Activated T-cell treated with anti-CD3 and anti-CD28 coated beads for 48 hours (primary cell): ENCODE results near the gene MICAL3.
"Not testable (repeated sequence)": the region's sequence is repeated elsewhere in the genome, so short reads cannot be mapped to it uniquely, and the experiment has no call there.

ENCODE experiments used
- DNase-seq: peaks from one replicate; pipeline ENCODE4 v3.0.0-alpha.2; 2020; ENCODE audit warnings: low read depth

The MICAL3 gene

DNA sequence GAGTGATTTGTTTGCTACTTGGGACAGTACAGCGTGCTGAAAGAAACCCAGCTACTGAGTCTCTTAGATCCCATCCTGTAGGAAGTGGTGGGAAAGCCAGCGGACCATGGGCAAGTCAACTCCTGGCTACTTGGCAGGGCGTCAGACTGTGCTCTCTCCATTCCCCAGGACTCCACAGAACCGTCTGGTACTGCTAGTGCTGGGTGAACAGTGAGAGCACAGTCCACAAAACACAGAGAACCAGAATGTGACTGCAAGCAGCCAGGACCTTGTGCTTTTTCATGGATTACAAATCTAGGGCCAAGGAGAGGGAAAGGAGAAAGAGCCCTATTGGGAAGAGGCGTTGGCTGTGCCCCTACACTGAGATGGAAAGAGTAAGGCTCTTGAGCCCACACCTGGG, 260.3 kb downstream of the MICAL3 start:
- DNase-seq: no peak

DNA sequence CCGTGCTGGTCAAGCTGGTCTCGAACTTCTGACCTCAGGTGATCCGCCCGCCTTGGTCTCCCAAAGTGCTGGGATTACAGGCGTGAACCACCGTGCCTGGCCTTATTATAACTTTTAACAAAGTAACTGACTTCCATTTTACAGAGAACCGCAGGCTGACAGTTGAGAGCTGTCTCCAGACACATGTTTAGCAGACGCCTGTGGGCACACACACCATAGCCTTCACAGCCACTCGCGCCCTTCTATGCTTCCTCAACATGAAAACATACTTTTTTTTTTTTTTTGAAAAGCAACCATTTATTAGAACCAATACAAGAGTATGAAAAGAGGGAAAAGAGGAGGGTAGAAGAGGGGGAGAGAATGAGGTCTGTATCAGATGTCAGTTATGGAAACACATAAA, 260.9 kb downstream of the MICAL3 start:
- DNase-seq: not testable (repeated sequence)

DNA sequence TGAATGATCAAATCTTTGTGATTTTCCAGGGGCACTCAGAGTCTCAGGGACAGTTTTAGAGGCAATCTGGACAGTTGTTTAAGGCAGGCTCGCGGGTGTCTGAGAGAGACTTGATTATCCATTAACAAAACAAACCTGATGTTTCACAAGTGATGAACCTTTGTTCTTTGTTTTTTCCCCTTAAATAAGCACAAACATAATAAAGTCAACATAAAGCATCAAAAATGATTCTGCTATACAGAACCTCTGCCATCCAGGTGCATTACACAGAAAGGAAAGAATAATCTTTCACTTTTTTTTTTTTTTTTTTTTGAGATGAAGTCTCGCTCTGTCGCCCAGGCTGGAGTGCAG, 263.2 kb downstream of the MICAL3 start:
- DNase-seq: no peak

DNA sequence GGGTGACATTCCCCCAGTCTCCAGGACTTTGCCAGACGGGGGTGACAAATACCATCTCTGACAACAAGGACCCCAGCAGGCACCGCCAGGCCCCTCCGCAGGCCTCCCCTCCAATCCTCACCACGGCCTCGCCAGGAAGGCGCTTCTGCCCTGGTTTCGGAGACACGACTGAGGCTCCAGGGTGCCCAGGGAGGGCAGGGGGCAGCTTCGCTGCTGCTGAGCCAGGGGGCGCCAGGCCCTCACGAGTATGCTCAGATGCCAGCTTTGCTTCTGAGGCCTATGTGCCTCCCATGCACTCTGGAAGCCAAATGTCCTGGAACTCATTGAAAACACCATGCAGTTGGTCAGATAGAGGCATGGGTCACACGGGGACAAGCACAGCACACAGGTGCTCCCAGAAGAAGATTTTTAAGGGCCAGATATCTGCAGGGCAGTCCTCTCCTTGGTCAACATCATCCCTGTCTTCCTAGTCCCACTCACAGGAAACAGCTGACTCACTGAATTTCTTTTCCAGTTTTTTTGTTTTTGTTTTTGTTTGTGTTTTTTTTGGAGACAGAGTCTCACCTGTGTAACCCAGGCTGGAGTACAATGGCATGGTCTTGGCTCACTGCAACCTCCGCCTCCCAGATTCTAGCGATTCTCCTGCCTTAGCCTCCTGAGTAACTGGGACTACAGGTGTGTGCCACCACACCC, 270.0 kb downstream of the MICAL3 start:
- peak; percentile 22 for DNase-seq

DNA sequence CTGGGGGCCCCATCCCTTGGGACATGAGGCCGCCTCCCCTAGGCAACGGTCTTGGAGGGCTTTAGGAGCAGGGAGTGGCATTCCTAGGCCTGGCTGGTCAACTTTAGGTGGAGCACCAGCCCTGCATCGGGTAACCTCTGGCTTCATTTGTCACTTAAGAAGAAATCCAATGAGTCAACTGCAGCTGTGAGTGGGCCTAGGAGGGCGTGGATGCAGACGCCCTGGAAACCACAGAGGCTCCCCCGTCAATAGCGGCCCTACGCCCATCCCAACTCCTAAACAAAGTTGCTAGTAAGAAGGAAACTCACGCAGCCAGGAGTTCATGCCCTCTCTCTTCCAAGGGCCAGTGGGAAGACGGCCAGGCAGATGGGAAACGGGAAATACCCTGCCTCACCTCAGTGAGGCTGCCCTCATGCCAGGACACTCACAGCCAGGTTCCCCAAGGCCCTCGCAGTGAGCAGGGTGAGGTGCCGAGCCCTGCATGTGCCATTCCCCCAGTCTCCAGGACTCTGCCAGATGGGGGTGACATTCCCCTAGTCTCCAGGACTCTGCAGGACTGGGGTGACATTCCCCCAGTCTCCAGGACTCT, 270.9 kb downstream of the MICAL3 start:
- DNase-seq: no peak

DNA sequence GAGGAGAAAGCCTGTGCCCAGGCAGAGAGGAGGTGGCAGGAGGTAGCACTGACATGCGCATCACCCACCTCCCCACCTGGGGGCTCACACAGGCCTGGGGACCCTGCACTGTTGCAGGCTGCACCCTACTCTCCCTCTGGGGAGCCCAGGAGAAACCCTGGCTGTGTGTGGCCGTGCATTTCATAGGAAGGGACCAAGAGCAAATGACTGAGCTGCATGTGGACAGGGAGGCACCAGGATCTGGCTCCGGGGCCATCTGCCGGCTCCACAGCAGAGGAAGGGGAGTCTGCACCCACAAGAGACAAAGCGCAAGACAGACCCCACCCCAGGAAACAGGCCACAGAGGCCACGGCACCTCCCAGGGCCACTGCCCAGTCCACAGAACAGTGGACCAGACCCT, 272.8 kb downstream of the MICAL3 start:
- DNase-seq: no peak

DNA sequence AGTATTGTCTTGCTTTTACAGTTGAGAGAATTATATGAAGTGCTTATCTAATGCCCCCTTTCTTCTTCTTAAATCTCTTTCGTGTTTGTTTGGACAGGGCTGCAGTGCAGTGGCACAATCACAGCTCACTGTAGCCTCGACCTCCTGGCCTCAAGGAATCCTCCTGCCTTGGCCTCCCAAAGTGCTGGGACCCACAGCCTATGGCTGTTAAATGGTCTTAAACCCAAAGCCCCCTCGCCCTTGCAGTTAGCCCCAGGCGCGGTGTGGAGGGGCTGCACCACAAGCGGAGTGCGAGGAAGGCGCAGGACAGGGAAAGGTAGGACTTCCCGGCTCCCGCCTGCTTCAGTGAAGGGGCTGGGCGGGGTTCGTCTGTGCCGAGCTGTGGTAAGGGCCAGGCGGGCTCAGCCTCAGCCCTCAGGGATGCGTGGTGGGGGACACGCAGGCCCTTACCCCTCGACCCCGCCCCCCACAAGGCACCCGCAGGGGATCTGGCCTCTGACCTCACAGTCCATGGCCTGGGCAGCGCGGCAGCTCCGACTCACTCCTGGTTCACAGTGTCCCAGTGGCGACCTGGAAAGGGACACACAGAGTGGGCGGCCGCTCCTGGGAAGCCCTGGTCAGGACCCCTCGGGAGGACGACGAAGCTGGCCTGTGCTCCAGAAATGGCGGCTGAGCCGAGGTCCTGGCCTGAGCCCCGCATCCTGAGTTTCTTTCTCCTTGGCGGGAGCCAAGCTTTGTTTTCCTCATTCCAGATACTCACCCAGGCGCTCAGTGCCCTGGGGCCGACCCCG, 274.6 kb downstream of the MICAL3 start:
- DNase-seq: no peak

DNA sequence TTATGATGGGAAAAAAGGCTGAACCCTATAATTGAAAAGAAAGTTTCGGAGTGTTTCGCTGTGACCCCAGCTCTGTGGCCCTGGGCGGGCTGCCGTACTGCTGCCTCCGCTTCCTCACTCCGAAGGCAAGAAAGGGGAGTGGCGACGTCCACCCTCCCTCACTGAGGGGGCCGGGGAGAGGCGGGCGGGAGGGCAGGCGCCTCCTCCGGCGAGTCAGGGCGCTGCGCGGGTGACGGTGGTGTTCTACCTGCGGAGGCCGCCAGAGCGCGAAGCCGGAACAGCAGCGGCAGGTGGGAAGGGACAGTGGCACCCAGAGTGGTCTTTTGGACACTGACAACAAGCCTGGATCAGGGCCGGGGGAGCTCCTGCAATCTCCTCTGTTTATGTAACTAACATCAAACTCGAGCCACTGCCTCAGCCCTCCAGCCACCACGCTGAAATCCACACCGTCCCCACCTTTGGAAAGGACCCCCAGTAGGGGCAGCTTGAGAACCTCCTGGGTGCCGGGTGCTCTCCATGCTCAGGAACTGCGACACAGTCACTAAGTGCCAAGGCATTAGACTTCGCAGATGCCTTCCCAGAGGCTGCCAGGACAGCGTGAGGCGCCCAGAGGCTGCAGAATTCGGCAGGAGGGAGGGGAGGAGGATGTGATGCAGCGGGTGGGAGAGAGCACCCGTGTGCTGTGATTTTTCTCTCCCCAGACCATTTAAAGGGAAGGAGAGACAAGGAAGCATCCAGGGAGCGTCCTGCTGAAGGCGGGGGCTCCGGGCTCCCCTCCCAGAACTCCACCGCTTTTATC, 275.6 kb downstream of the MICAL3 start:
- no peak for DNase-seq

DNA sequence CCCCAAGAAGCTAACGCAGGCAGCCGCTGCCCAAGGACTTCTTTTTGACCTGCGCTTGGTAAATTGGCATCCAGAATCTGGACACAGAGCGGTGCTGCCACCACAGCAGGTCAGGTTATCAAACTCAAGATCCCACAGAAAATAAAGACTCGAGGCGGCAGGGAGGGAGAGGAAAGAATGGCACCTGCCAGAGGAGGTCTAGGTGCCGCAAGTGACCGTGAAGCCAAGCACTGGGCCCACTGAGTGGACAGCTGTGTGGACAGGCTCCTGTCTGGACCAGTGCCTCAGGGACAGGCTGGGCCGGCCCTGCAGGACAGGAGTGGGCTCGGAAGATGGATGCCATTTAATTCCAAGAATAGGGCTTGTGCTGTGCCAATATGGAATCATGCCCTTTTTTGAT, 277.4 kb downstream of the MICAL3 start:
- DNase-seq: no peak

DNA sequence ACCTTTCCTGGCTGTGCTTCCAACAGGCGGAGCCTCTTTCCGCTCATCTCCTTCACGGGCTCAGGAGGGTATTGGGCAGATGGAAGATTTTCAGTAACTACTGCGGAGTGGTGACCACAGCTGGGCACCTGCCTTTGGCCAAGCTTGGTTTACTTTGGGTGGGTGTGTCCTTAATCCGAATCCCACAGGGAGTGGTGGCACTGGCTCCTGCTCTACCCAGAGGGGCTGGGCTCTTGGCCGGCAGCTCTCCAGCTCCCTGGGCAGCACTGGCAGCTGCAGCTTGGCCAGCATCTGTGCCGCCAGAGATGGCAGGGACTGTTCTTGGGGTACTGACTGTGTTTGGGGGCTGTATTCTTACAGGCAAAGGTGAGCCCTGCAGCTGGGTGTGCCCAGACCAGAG, 279.9 kb downstream of the MICAL3 start:
- DNase-seq: no peak

DNA sequence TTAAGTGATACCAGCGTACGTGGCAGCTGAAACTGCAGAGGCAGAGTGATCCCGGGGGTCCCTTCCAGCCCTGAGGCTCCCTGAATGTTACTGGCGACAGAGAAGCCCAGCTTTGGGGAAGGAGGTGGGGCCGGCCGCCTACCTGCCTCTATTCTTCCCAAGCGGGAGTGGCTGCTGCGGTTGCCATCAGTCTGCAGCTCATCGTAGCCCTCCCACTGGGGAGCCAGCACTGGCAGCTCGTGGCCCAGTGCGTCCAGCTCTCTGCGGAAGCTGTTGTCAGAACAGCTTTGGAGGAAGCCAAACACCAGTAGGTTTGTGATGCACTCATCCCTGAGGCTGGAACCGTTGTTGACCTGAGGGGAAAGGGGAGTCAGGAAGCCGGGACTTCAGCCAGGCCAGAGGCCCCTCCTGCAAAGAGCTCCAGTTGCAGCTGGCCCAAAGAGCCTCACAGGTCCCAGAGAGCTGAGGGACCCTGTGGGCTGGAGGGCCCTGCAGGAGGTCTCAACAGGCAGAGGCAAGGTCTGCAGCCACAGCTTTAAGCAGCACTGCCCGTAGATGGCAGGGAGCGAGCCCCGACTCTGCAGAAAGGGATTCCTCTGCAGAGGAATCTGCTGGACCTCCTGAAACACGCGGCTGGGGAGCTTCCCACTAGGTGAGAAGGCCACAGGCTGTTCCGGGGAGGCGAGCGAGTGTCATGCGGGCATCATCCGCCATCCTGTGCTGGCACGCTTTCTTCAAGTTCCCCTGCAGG, 280.5 kb downstream of the MICAL3 start:
- DNase-seq: no peak

DNA sequence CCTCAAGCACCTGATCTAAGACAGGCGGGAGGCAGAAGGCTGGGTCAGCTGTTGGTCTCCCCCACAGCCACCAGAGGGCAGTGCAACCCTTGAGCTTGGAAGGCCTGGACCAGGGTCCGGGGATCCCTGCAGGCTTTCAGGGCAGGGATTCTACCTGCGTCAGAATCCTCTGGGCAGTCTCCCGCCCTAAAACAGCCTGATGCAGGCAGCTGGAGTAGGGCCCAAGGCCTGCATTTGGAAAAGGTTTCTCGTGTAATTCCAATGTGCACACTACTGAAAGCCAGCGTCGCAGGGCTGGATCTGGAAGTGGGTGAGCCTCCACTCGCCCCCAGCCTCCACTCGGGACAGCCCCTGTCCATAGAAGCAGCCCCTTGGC, 281.8 kb downstream of the MICAL3 start:
- DNase-seq: peak; percentile 61

DNA sequence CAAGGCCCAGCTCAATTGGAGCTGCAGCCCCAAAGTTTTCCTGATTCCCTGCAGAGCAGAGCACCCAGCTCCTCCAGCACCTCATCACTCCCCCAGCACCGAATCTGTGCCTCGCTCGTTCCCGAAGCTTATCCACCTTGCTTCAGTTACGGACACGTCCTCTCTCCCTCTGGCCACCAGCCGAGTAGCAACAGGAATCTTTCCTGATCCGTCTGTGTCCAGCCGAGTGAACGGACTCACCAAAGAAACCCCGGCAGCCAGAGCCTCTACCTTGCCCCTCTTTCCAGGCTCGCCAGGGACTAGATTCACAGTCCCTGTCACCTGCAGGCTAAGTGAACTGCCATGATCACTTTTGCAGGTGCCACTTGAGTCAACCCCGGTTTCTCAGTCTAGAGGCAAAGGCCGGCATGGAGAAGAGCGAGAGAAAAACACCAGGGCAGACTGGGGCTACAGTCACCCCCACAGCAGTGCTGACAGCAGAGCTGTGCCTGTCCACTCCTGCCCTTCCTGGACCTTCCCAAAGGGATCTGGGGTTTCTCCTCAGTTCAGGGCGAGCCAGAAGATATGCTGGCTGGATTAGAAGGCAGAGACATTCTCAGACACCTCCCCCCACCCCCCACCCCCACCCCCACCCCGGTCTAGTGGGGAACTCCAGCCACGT, 282.4 kb downstream of the MICAL3 start:
- no peak for DNase-seq

DNA sequence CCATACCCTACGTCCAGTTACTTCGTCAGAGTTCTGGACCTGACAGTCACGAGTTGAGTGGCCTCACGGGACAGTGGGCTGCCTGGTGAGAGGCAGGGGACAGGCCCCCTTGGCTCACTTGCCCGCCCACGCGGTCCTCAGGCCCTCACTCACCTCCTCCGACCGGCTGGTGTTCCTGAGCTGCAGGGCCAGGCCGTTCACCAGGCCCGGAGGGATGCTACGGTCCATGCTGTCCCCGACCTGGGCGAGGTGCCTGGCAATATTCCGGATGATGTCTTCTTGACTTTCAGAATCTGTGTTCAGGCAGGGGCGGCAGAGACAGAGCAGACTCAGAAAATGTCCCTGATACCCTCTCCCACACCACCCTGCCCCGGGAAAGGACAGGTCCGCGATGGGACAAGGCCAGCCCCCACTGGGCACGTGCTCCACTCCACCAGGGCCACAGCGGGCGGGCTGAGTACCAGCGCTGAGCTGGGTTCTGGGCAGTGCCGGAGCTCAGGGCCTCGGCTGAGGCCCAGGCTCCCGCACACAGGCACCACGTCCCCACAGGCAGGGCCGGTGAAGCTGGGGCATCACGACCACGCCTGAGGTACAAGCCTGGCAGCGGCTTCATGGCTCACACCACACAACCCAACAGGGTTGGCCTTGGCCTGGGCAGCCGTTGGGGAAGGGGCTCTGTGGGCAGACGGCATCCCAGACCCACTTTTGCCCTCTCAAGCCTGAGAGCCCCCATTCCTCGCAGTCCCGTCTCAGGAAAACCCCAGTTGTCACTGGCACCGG, 285.0 kb downstream of the MICAL3 start:
- DNase-seq: no peak

DNA sequence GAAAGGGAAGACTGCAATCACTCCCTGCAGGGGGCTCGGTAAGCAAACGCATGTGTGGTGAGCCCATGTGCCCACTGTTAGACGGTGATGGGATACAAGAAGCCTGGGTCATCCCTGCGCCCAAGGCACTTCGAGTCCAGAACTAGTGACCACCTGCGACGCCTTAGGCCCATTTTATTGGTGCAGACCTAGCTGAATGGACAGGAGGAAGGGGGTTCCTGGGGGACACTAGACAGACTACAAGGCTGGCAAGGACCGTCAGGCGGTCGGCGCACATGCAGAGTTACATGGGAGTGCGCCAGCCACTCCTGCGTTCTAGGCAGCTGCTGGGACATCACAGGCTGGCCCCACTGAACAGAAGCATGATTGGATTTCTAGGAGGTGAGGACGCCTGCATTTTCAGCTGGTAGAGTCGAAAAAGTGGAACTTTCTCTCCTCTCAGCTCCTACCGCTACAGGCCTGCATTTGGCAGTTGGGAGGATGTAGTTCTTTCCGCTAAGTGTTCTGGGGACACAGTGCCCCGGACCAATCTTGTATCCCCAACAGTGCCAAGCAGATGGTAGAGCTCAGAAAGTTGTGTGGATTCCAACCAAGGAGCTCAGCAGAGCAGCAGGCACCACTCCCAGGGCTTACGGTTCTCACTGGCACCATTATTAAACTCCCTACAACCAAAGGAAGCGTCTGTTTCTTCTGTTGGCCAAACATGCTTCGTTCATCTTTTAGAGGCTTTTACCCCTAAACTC, 285.8 kb downstream of the MICAL3 start:
- DNase-seq: no peak
